Astrocyte (in vitro differentiated cells and primary cell): Measurements from ENCODE around the gene LIN9. TPM values are rescaled to one million over a fixed set of nuclear protein-coding genes. Genes with fewer than 3 reads are reported as not detected.
"Not testable (repeated sequence)": the region's sequence is repeated elsewhere in the genome, so short reads cannot be mapped to it uniquely, and the experiment has no call there.

Experiments used
- DNase-seq: peaks from one replicate; pipeline ENCODE4 v3.0.0-alpha.2; 2010; ENCODE audit warnings: low read depth
- FAIRE-seq: peaks from 2 replicates; lab custom pipeline; 2011; peaks lifted over from hg19 to GRCh38; lab: Jason Lieb, UNC
- H2AFZ ChIP-seq: 2 replicates; pipeline ENCODE4 v1.6.0; 2012; ENCODE audit warnings: low read depth, low read length, inconsistent platforms
- H3K27ac ChIP-seq: 2 replicates; pipeline ENCODE4 v1.5.1; 2011; ENCODE audit warnings: low read depth, low read length, inconsistent platforms
- H3K27me3 ChIP-seq: 2 replicates; pipeline ENCODE4 v1.6.0; 2011; ENCODE audit warnings: low read length, inconsistent platforms; ENCODE audit not compliant: insufficient read depth
- H3K36me3 ChIP-seq: 2 replicates; pipeline ENCODE4 v1.5.1; 2011; ENCODE audit warnings: low read length, inconsistent platforms; ENCODE audit not compliant: insufficient read depth
- H3K4me1 ChIP-seq: 2 replicates; pipeline ENCODE4 v1.5.1; 2011; ENCODE audit warnings: low read length, inconsistent platforms; ENCODE audit not compliant: insufficient read depth
- H3K4me2 ChIP-seq: 2 replicates; pipeline ENCODE4 v1.6.0; 2012; ENCODE audit warnings: low read length, inconsistent platforms
- H3K4me3 ChIP-seq: 2 replicates; pipeline ENCODE4 v1.5.1; 2011; ENCODE audit warnings: low read depth, mild to moderate bottlenecking, low read length, inconsistent platforms; ENCODE audit not compliant: insufficient read depth
- H3K79me2 ChIP-seq: 2 replicates; pipeline ENCODE4 v1.6.0; 2012; ENCODE audit warnings: mild to moderate bottlenecking, low read length, inconsistent platforms; ENCODE audit not compliant: insufficient read depth
- H3K9ac ChIP-seq: 2 replicates; pipeline ENCODE4 v1.6.0; 2012; ENCODE audit warnings: mild to moderate bottlenecking, low read length, inconsistent platforms
- H3K9me3 ChIP-seq: 2 replicates; pipeline ENCODE4 v1.5.1; 2012; ENCODE audit warnings: low read depth, mild to moderate bottlenecking, low read length, inconsistent platforms; ENCODE audit not compliant: insufficient read depth
- H4K20me1 ChIP-seq: 2 replicates; pipeline ENCODE4 v1.6.0; 2012; ENCODE audit warnings: low read length, inconsistent platforms; ENCODE audit not compliant: insufficient read depth
- H3K27ac Mint-ChIP-seq: one replicate; pipeline ENCODE4 v1.8.0; 2021; ENCODE audit warnings: mild to moderate bottlenecking, mixed read lengths; ENCODE audit not compliant: unreplicated experiment
- H3K27me3 Mint-ChIP-seq: one replicate; pipeline ENCODE4 v1.8.0; 2021; ENCODE audit warnings: low read depth, mixed read lengths; ENCODE audit not compliant: unreplicated experiment
- H3K36me3 Mint-ChIP-seq: one replicate; pipeline ENCODE4 v1.8.0; 2021; ENCODE audit warnings: low read depth, mixed read lengths; ENCODE audit not compliant: unreplicated experiment
- H3K4me1 Mint-ChIP-seq: one replicate; pipeline ENCODE4 v1.8.0; 2021; ENCODE audit warnings: low read depth, mixed read lengths; ENCODE audit not compliant: unreplicated experiment
- H3K4me3 Mint-ChIP-seq: one replicate; pipeline ENCODE4 v1.8.0; 2021; ENCODE audit warnings: mild to moderate bottlenecking, moderate library complexity, mixed read lengths; ENCODE audit not compliant: unreplicated experiment
- H3K9me3 Mint-ChIP-seq: one replicate; pipeline ENCODE4 v1.8.0; 2021; ENCODE audit warnings: mild to moderate bottlenecking, mixed read lengths; ENCODE audit not compliant: unreplicated experiment
- CTCF ChIP-seq: IDR thresholded peaks from 2 replicates; pipeline ENCODE4 v1.5.1; 2011; ENCODE audit warnings: low read depth, mild to moderate bottlenecking, inconsistent platforms, low read length, moderate library complexity; ENCODE audit not compliant: insufficient read depth
- EZH2 ChIP-seq: IDR thresholded peaks from 2 replicates; pipeline ENCODE4 v1.6.1; 2012; ENCODE audit warnings: mild to moderate bottlenecking, low read length, inconsistent platforms; ENCODE audit not compliant: insufficient read depth
- total RNA-seq: library from RNA; stranded (reverse); gene quantifications from 2 replicates; pipeline ENCODE4 v1.2.1, GENCODE V29; 2021

Gene LIN9
- total RNA-seq, 1 donor from 2014 or later: 4.0 TPM

GRCh38 chr1:226344441-226345259, 35.7 kb upstream of the LIN9 start:
- TF ChIP-seq CTCF: no peak
- no peak for TF ChIP-seq EZH2
- Histone ChIP-seq H3K27ac (no peak overlapping the region), H3K9ac (no peak overlapping the region), H3K4me3 (no peak overlapping the region), H3K79me2 (no peaks in the 10 kb centered on the region), H4K20me1 (no peaks in the 10 kb centered on the region), H3K36me3 (no peaks in the 10 kb centered on the region), H2AFZ (no peak overlapping the region), H3K4me2 (no peak overlapping the region), H3K9me3 (no peaks in the 10 kb centered on the region), H3K4me1 (no peaks in the 10 kb centered on the region), H3K27me3 (no peaks in the 10 kb centered on the region)
- H3K9me3 Mint-ChIP-seq: peaks cover 5% of the 10 kb centered on the region
- H3K27me3 Mint-ChIP-seq: peaks cover 9% of the 10 kb centered on the region
- no peak overlapping the region for H3K27ac Mint-ChIP-seq
- no peaks in the 10 kb centered on the region for H3K4me1 Mint-ChIP-seq
- DNase-seq (no peak), FAIRE-seq (no peak)
- H3K36me3 Mint-ChIP-seq: peaks cover 2% of the 10 kb centered on the region
- H3K4me3 Mint-ChIP-seq: no peak overlapping the region

GRCh38 chr1:226342656-226343055, 33.7 kb upstream of the LIN9 start:
- H3K4me2 ChIP-seq: no peak overlapping the region
- no peak overlapping the region for H3K4me3 ChIP-seq
- no peaks in the 10 kb centered on the region for H3K27me3 ChIP-seq
- H4K20me1 ChIP-seq: no peaks in the 10 kb centered on the region
- no peak overlapping the region for H3K27ac Mint-ChIP-seq
- H3K4me1 Mint-ChIP-seq: no peaks in the 10 kb centered on the region
- H3K4me3 Mint-ChIP-seq: no peak overlapping the region
- H3K27ac ChIP-seq: no peak overlapping the region
- peaks cover 5% of the 10 kb centered on the region for H3K9me3 Mint-ChIP-seq
- H3K79me2 ChIP-seq: no peaks in the 10 kb centered on the region
- H3K4me1 ChIP-seq: no peaks in the 10 kb centered on the region
- TF ChIP-seq CTCF: no peak
- TF ChIP-seq EZH2: no peak
- H3K36me3 ChIP-seq: no peaks in the 10 kb centered on the region
- FAIRE-seq: no peak
- H2AFZ ChIP-seq: no peak overlapping the region
- H3K9ac ChIP-seq: no peak overlapping the region
- peaks cover 2% of the 10 kb centered on the region for H3K36me3 Mint-ChIP-seq
- H3K9me3 ChIP-seq: no peaks in the 10 kb centered on the region
- DNase-seq: no peak
- peaks cover 4% of the 10 kb centered on the region for H3K27me3 Mint-ChIP-seq

- H3K27me3 Mint-ChIP-seq, DNase-seq, H3K4me2 ChIP-seq, H3K4me3 ChIP-seq, H3K36me3 ChIP-seq, H3K27ac Mint-ChIP-seq, H4K20me1 ChIP-seq, H3K9me3 ChIP-seq, H3K4me3 Mint-ChIP-seq, H3K79me2 ChIP-seq, H3K9me3 Mint-ChIP-seq, H3K4me1 ChIP-seq, H3K27ac ChIP-seq, H3K36me3 Mint-ChIP-seq, H3K4me1 Mint-ChIP-seq, H2AFZ ChIP-seq, H3K9ac ChIP-seq, FAIRE-seq, H3K27me3 ChIP-seq: not testable (repeated sequence)
Measured at GRCh38 chr1:226340111-226340510, 31.1 kb upstream of the LIN9 start.
